Measurements from ENCODE around the gene NEDD4.

The NEDD4 gene

GRCh38 chr15:56014677-56015076, 21.3 kb upstream of the NEDD4 start:
- TF ChIP-seq RAD21 (IDR thresholded peaks at IDR 0.05; ENCODE audit: low read depth), result no peak
- TF ChIP-seq USF1 (IDR thresholded peaks at IDR 0.05), result no peak
- no peak for TF ChIP-seq CREB1 (IDR thresholded peaks at IDR 0.05; ENCODE audit: low read depth)
- no peak for TF ChIP-seq YY1 (IDR thresholded peaks at IDR 0.05; ENCODE audit: low read depth)
- no peak for TF ChIP-seq ZBTB7A (IDR thresholded peaks at IDR 0.05; ENCODE audit: low read depth)

DNA sequence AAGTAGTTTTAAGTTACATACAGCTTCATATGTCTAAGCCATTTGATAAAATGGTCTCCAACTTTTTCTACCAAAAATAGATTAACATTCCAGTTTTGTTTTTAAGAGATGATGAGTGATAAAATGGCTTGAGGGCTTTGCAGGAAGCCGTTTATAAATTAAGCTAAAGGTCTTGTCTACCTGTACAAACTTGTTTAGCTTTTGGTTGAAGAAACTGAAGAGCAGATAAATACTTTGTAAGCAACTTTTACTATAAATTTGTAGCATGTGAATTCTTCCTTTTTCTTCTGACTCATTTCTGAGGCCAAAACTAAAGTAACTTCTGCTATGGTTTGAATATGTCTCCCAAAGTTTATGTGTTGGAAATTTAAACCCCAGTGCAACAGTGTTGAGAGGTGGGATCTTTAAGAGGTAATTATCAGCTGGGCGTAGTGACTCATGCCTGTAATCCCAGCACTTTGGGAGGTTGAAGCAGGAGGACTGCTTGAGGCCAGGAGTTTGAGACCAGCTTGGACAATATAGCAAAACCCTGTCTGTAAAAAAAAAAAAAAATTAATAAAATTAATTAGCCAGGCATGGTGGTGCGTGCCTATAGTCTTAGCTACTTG, 8.2 kb upstream of the NEDD4 start:
- no peak for TF ChIP-seq NFIC (IDR thresholded peaks at IDR 0.05)
- no peak for TF ChIP-seq EGR1 (IDR thresholded peaks at IDR 0.05)
- TF ChIP-seq ZBTB7A (IDR thresholded peaks at IDR 0.05; ENCODE audit: low read depth), result no peak
- no peak for TF ChIP-seq CREB1 (IDR thresholded peaks at IDR 0.05; ENCODE audit: low read depth)
- no peak for TF ChIP-seq FOXM1 (IDR thresholded peaks at IDR 0.05; ENCODE audit: borderline replicate concordance, low read depth)
- no peak for TF ChIP-seq YY1 (IDR thresholded peaks at IDR 0.05; ENCODE audit: low read depth)
- TF ChIP-seq CEBPB (IDR thresholded peaks at IDR 0.05), result no peak
- no peak for TF ChIP-seq REST (IDR thresholded peaks at IDR 0.05; ENCODE audit: low read depth)
- no peak for TF ChIP-seq TCF12 (IDR thresholded peaks at IDR 0.05; ENCODE audit: low read depth)
- no peak for TF ChIP-seq TEAD4 (IDR thresholded peaks at IDR 0.05)
- TF ChIP-seq EP300 (IDR thresholded peaks at IDR 0.05; ENCODE audit: borderline replicate concordance), result no peak
- no peak for TF ChIP-seq TAF1 (IDR thresholded peaks at IDR 0.05; ENCODE audit: low read depth)
- TF ChIP-seq USF1 (IDR thresholded peaks at IDR 0.05), result no peak

DNA sequence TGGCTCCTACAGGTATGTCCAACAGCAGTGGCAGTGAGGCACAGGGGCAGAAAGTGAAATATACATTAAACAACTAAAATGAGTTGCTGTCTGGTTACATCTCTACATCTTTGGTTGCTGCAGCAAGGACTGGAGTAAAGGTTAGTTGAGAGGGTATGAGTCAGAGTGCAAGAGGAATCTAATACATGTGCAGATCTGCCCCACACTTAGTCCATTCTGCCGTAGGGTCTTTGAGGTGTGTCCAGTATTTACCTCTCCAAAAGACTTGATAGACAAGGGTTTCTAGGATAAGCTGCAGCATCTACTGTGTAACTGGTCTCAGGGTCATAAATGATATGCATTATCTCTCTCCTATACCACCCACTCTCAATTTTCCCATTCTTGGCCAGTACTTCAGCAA, 6.2 kb upstream of the NEDD4 start:
- TF ChIP-seq TEAD4 (IDR thresholded peaks at IDR 0.05), result no peak
- TF ChIP-seq YY1 (IDR thresholded peaks at IDR 0.05; ENCODE audit: low read depth), result no peak
- no peak for TF ChIP-seq TCF12 (IDR thresholded peaks at IDR 0.05; ENCODE audit: low read depth)
- no peak for TF ChIP-seq EGR1 (IDR thresholded peaks at IDR 0.05)
- no peak for TF ChIP-seq USF1 (IDR thresholded peaks at IDR 0.05)
- no peak for TF ChIP-seq CREB1 (IDR thresholded peaks at IDR 0.05; ENCODE audit: low read depth)
- TF ChIP-seq, protein P1, sequence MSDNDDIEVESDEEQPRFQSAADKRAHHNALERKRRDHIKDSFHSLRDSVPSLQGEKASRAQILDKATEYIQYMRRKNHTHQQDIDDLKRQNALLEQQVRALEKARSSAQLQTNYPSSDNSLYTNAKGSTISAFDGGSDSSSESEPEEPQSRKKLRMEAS (IDR thresholded peaks at IDR 0.05), result no peak
- no peak for TF ChIP-seq FOXM1 (IDR thresholded peaks at IDR 0.05; ENCODE audit: borderline replicate concordance, low read depth)
- TF ChIP-seq REST (IDR thresholded peaks at IDR 0.05; ENCODE audit: low read depth), result no peak
- no peak for TF ChIP-seq TAF1 (IDR thresholded peaks at IDR 0.05; ENCODE audit: low read depth)
- no peak for TF ChIP-seq EP300 (IDR thresholded peaks at IDR 0.05; ENCODE audit: borderline replicate concordance)
- no peak for TF ChIP-seq NFIC (IDR thresholded peaks at IDR 0.05)
- no peak for TF ChIP-seq RAD21 (IDR thresholded peaks at IDR 0.05; ENCODE audit: low read depth)

GRCh38 chr15:55998478-55998877, 5.1 kb upstream of the NEDD4 start:
- TF ChIP-seq TEAD4 (IDR thresholded peaks at IDR 0.05), result no peak
- TF ChIP-seq TCF12 (IDR thresholded peaks at IDR 0.05; ENCODE audit: low read depth), result no peak
- TF ChIP-seq REST (IDR thresholded peaks at IDR 0.05; ENCODE audit: low read depth), result no peak
- no peak for TF ChIP-seq USF1 (IDR thresholded peaks at IDR 0.05)
- TF ChIP-seq NFIC (IDR thresholded peaks at IDR 0.05), result no peak
- TF ChIP-seq YY1 (IDR thresholded peaks at IDR 0.05; ENCODE audit: low read depth), result no peak
- no peak for TF ChIP-seq EGR1 (IDR thresholded peaks at IDR 0.05)
- TF ChIP-seq FOXM1 (IDR thresholded peaks at IDR 0.05; ENCODE audit: borderline replicate concordance, low read depth), result no peak
- TF ChIP-seq, protein P1 (IDR thresholded peaks at IDR 0.05), result no peak
- TF ChIP-seq EP300 (IDR thresholded peaks at IDR 0.05; ENCODE audit: borderline replicate concordance), result no peak
- no peak for TF ChIP-seq CREB1 (IDR thresholded peaks at IDR 0.05; ENCODE audit: low read depth)
- TF ChIP-seq CEBPB (IDR thresholded peaks at IDR 0.05), result no peak
- no peak for TF ChIP-seq TAF1 (IDR thresholded peaks at IDR 0.05; ENCODE audit: low read depth)

Data from Ishikawa (cell line).